ENCODE data around the gene OR13C9.
"Not testable (repeated sequence)": the region's sequence is repeated elsewhere in the genome, so short reads cannot be mapped to it uniquely, and the experiment has no call there.

GRCh38 chr9:104599313-104599712, 18.7 kb downstream of the OR13C9 start, which contains the start of gene OR13C5:
- TF ChIP-seq, protein P1, sequence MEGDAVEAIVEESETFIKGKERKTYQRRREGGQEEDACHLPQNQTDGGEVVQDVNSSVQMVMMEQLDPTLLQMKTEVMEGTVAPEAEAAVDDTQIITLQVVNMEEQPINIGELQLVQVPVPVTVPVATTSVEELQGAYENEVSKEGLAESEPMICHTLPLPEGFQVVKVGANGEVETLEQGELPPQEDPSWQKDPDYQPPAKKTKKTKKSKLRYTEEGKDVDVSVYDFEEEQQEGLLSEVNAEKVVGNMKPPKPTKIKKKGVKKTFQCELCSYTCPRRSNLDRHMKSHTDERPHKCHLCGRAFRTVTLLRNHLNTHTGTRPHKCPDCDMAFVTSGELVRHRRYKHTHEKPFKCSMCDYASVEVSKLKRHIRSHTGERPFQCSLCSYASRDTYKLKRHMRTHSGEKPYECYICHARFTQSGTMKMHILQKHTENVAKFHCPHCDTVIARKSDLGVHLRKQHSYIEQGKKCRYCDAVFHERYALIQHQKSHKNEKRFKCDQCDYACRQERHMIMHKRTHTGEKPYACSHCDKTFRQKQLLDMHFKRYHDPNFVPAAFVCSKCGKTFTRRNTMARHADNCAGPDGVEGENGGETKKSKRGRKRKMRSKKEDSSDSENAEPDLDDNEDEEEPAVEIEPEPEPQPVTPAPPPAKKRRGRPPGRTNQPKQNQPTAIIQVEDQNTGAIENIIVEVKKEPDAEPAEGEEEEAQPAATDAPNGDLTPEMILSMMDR (IDR thresholded peaks at IDR 0.05; ENCODE audit: extremely low read depth in 1 of 2, insufficient read depth in 1 of 2, low read depth in 1 of 2, low read length in 2 of 2), result not testable (repeated sequence)
- not testable (repeated sequence) for TF ChIP-seq EZH2 (IDR thresholded peaks at IDR 0.05; ENCODE audit: borderline replicate concordance, low read depth, low read length, severe bottlenecking); POLR2A (IDR thresholded peaks at IDR 0.05; ENCODE audit: low read depth, low read length); POLR2AphosphoS5 (IDR thresholded peaks at IDR 0.05; ENCODE audit: insufficient read depth, low read depth, low read length)

Data from endothelial cell of umbilical vein (primary cell).